Measurements from ENCODE around the gene S100PBP. TPM values are rescaled to one million over a fixed set of nuclear protein-coding genes. Genes with fewer than 3 reads are reported as not detected.
A peak's percentile ranks its signal among the peaks of the same experiment; 100 is the strongest.

The S100PBP gene
- total RNA-seq, 4 donors from 2014 or later: 25.4 to 46.9 (median 29.8) TPM

DNA sequence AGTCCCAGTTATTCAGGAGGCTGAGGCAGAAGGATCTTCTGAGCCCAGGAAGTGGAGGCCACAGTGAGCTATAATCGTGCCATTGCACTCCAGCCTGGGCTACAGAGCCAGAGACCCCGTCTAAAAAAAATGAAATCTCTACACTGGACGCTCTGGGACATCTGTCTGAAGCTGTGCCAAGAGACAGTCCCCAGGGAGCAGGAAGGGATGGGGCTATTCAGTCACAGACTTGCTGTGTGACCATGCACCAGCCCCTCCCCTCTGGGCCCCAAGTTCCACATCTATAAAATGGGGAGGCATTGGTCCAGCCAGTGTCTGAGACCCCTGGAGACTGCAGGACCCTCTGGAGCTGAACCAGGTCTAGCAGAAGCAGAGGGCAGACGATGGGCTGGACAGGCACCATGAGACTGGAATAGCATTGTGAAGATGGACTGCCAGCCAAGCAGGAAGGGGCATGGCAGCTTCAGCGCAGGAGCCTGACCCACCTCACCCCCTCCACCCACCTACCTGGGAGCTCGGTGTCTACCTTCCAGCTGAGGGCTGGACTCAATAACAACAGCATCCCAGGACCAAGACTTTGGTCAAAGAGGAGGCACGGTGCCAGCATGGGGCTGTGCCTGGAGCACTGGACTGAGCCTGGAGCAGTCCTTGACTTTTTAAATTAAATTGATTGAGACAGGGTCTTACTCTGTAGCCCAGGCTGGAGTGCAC, 82.3 kb downstream of the S100PBP start:
- Histone ChIP-seq H3K27ac (no peak overlapping the region), H3K9me3 (no peaks in the 10 kb centered on the region), H3K36me3 (peaks cover 0 to 7% of the 10 kb centered on the region in 2 donors), H3K4me1 (peaks cover 0 to 20% (median 4%) of the 10 kb centered on the region in 3 donors), H3K4me3 (no peak overlapping the region), H3K27me3 (peaks cover 5% of the 10 kb centered on the region)
- TF ChIP-seq POLR2A (IDR thresholded peaks at IDR 0.05): no peak
- no peak for TF ChIP-seq CTCF (IDR thresholded peaks at IDR 0.05)
- no peak for TF ChIP-seq EP300 (IDR thresholded peaks at IDR 0.05)
- no peak for TF ChIP-seq POLR2AphosphoS5 (IDR thresholded peaks at IDR 0.05)
- no peak for ATAC-seq
- WGBS, 2 donors (ENCODE audit: low coverage in 1 of 2): 65 to 68% methylated on average over 2 to 4 of the region's 7 CpGs

GRCh38 chr1:32900371-32900955, 83.0 kb downstream of the S100PBP start:
- Histone ChIP-seq H3K27ac (peak overlapping the region in 2 of 4 donors; percentile 67 to 70), H3K27me3 (peaks cover 5% of the 10 kb centered on the region), H3K36me3 (peaks cover 0 to 2% of the 10 kb centered on the region in 2 donors), H3K4me1 (peaks cover 0 to 20% (median 4%) of the 10 kb centered on the region in 3 donors), H3K4me3 (peak overlapping the region; percentile 73 to 78), H3K9me3 (no peaks in the 10 kb centered on the region)
- TF ChIP-seq POLR2A (IDR thresholded peaks at IDR 0.05) (no peak), EP300 (IDR thresholded peaks at IDR 0.05) (no peak), POLR2AphosphoS5 (IDR thresholded peaks at IDR 0.05) (no peak), CTCF (IDR thresholded peaks at IDR 0.05) (no peak)
- 21 to 41% methylated on average over 11 to 15 of the region's 22 CpGs for WGBS, 2 donors (ENCODE audit: low coverage in 1 of 2)
- ATAC-seq: no peak

DNA sequence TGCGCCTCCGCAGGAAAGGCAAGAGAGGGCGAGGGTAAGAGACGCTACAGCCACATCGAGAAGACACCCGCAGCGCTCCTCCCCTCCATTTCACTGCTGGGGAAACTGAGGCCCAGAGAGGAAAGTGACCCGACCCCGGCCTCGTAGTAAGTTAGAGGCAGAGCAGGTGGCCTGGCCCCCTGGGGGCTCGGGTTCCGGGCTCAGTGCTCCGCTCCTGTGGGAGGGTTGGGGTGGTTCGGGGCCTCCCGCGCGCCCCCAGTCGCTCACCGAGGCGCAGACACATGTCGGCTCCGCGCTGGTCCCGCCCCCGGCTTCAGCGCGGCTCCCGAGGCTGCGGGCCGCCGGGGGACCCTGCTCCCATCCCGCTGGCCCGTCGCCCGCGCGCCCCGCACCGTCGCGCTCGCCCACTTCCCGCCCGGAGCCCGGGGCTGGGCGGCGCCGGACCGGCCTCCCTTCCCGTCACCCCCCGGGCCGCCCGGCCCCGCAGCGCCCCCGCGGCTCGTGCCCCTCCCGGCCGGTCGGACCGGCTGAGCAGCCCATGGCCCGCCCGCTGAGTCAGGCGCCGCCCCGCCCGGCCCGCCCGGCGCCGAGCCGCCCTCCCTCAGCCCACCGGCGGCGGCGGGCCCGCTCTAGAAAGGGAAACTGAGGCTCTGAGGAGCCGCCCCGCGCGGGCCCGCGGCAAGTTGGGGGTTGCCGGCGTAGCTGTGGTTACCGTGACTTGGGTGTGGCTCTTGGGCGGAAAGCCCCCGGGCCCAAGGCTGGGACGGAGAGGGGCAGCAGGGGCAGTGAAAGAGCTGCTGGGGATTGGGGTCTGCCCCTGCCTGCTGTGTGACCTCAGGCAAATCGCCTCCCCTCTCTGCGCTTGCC, 83.7 kb downstream of the S100PBP start, which contains the start of gene TMEM54:
TSS of gene TMEM54 (minus strand) at position 434 of the 867 bp plus-strand sequence. CDS start at position 283, 151 bp downstream.
- peaks cover 5% of the 10 kb centered on the region for H3K27me3 ChIP-seq
- no peaks in the 10 kb centered on the region for H3K9me3 ChIP-seq
- WGBS, 2 donors (ENCODE audit: low coverage in 1 of 2): 15% methylated on average over 4 of the region's 92 CpGs; no CpG with 5 or more reads in 1 of the 2 donors
- TF ChIP-seq EP300 (IDR thresholded peaks at IDR 0.05) (no peak), CTCF (IDR thresholded peaks at IDR 0.05) (peak in 1 of 4 experiments; percentile 15)
- peak; percentile 89 for ATAC-seq
- peaks cover 0 to 20% (median 4%) of the 10 kb centered on the region in 3 donors for H3K4me1 ChIP-seq
- H3K36me3 ChIP-seq: no peaks in the 10 kb centered on the region
- peak within 1 kb of the TSS; percentile 73 to 78 for H3K4me3 ChIP-seq
- H3K27ac ChIP-seq: peak within 1 kb of the TSS in 2 of 4 donors; percentile 67 to 70

DNA sequence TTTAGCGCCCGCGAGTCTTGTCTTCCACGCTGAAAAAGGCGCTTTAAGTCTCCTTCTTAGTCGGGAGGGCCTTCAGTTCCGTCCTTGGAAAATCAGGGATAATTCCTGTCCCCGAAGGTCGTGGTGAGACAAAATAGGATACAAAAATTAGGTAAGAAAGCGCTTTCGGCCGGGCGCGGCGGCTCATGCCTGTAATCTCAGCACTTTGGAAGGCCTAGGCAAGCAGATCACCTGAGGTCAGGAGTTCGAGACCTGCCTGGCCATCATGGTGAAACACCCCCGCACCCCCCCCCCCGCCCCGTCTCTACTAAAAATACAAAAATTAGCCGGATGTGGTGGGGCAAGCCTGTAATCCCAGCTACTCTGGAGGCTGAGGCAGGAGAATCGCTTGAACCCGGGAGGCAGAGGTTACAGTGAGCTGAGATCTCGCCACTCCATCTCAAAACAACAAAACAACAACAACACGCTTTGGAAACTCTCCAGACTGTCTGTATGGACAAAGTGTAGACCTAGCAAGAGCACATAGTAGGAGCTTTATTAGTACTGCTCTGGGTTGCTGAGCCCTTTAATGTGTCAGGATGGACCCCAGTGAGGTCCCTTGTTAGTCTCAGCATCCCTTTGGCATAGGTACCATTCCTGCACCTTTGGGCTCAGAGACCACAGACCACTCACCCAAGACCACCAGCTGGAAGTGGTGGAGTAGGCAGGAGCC, 84.5 kb downstream of the S100PBP start:
- peak overlapping the region; percentile 73 to 78 for H3K4me3 ChIP-seq
- 54 to 97% methylated on average over 4 to 8 of the region's 24 CpGs for WGBS, 2 donors (ENCODE audit: low coverage in 1 of 2)
- TF ChIP-seq EP300 (IDR thresholded peaks at IDR 0.05): no peak
- H3K9me3 ChIP-seq: no peaks in the 10 kb centered on the region
- ATAC-seq: no peak
- no peaks in the 10 kb centered on the region for H3K36me3 ChIP-seq
- H3K4me1 ChIP-seq: peaks cover 0 to 20% (median 4%) of the 10 kb centered on the region in 3 donors
- peak overlapping the region in 2 of 4 donors; percentile 67 to 70 for H3K27ac ChIP-seq
- peaks cover 5% of the 10 kb centered on the region for H3K27me3 ChIP-seq
